Loucy (cell line): ENCODE data around the gene OR5P2.
"Not testable (repeated sequence)": the region's sequence is repeated elsewhere in the genome, so short reads cannot be mapped to it uniquely, and the experiment has no call there.

Source experiments
- H2AFZ ChIP-seq: fragments of 200-600 bp; sonication (generic); 2 replicates; pipeline ENCODE4 v1.6.0; 2016; ENCODE audit warnings: antibody characterized with exemption, mild to moderate bottlenecking, low read length, moderate library complexity
- H3F3A ChIP-seq: fragments of 200-600 bp; 2 replicates; pipeline ENCODE4 v1.6.0; 2016; ENCODE audit warnings: antibody characterized with exemption, low read depth, mild to moderate bottlenecking
- H3K27me3 ChIP-seq: fragments of 200-600 bp; sonication (generic); 2 replicates; pipeline ENCODE4 v1.6.1; 2014; ENCODE audit warnings: low read length, mild to moderate bottlenecking; ENCODE audit not compliant: insufficient read depth, poor library complexity, severe bottlenecking
- H3K36me3 ChIP-seq: fragments of 200-600 bp; sonication (generic); 2 replicates; pipeline ENCODE4 v1.6.1; 2016; ENCODE audit warnings: low read length; ENCODE audit not compliant: insufficient read depth
- H3K4me1 ChIP-seq: fragments of 200-600 bp; sonication (generic); 2 replicates; pipeline ENCODE4 v1.5.1; 2014; ENCODE audit warnings: low read length, mild to moderate bottlenecking; ENCODE audit not compliant: insufficient read depth, poor library complexity, severe bottlenecking
- H3K4me2 ChIP-seq: fragments of 200-600 bp; sonication (generic); 2 replicates; pipeline ENCODE4 v1.6.0; 2014; ENCODE audit warnings: antibody characterized with exemption, low read length, low read depth, mild to moderate bottlenecking; ENCODE audit not compliant: poor library complexity, severe bottlenecking
- H3K4me3 ChIP-seq: fragments of 200-600 bp; sonication (generic); 2 replicates; pipeline ENCODE4 v1.5.1; 2014; ENCODE audit warnings: low read length, mild to moderate bottlenecking, mixed read lengths; ENCODE audit not compliant: poor library complexity, severe bottlenecking
- H3K79me2 ChIP-seq: fragments of 200-600 bp; sonication (generic); 2 replicates; pipeline ENCODE4 v1.6.1; 2014; ENCODE audit warnings: low read length; ENCODE audit not compliant: insufficient read depth
- H3K9ac ChIP-seq: fragments of 200-600 bp; sonication (generic); 2 replicates; pipeline ENCODE4 v1.6.0; 2014; ENCODE audit warnings: mild to moderate bottlenecking, low read depth, low read length, moderate library complexity; ENCODE audit not compliant: poor library complexity, severe bottlenecking
- H3K9me2 ChIP-seq: fragments of 200-600 bp; sonication (generic); replicated peaks from 2 replicates; pipeline ENCODE4 v1.6.1; 2016; ENCODE audit warnings: low read depth, low read length, mixed read lengths
- H3K9me3 ChIP-seq: fragments of 200-600 bp; sonication (generic); 2 replicates; pipeline ENCODE4 v1.6.1; 2014; ENCODE audit warnings: mild to moderate bottlenecking, antibody characterized with exemption, low read length, low read depth; ENCODE audit not compliant: insufficient read depth
- H4K20me1 ChIP-seq: fragments of 200-600 bp; sonication (generic); 2 replicates; pipeline ENCODE4 v1.6.0; 2014; ENCODE audit warnings: antibody characterized with exemption, low read length, mild to moderate bottlenecking; ENCODE audit not compliant: insufficient read depth, poor library complexity, severe bottlenecking
- EZH2phosphoT487 ChIP-seq: fragments of 200-600 bp; IDR thresholded peaks from 2 replicates; pipeline ENCODE4 v1.6.1; 2018; ENCODE audit warnings: antibody characterized with exemption, mild to moderate bottlenecking, moderate library complexity, borderline replicate concordance
- TF ChIP-seq, protein P1 (sequence below): fragments of 200-600 bp; sonication (generic); conservative IDR thresholded peaks from 2 replicates; pipeline ENCODE4 v1.5.1; 2014; ENCODE audit warnings: mild to moderate bottlenecking, antibody characterized with exemption, low read length

The OR5P2 gene

GRCh38 chr11:7826324-7826723 is 29.6 kb upstream of the OR5P2 start:
- Histone ChIP-seq H3K4me1 (no peaks in the 10 kb centered on the region), H4K20me1 (no peaks in the 10 kb centered on the region), H3K27me3 (no peaks in the 10 kb centered on the region), H3F3A (no peaks in the 10 kb centered on the region), H3K36me3 (no peaks in the 10 kb centered on the region), H3K9ac (no peak overlapping the region), H3K4me2 (no peak overlapping the region), H3K4me3 (no peak overlapping the region), H3K79me2 (no peaks in the 10 kb centered on the region), H3K9me2 (no peaks in the 10 kb centered on the region), H3K9me3 (no peaks in the 10 kb centered on the region), H2AFZ (no peak overlapping the region)
- TF ChIP-seq, protein P1, sequence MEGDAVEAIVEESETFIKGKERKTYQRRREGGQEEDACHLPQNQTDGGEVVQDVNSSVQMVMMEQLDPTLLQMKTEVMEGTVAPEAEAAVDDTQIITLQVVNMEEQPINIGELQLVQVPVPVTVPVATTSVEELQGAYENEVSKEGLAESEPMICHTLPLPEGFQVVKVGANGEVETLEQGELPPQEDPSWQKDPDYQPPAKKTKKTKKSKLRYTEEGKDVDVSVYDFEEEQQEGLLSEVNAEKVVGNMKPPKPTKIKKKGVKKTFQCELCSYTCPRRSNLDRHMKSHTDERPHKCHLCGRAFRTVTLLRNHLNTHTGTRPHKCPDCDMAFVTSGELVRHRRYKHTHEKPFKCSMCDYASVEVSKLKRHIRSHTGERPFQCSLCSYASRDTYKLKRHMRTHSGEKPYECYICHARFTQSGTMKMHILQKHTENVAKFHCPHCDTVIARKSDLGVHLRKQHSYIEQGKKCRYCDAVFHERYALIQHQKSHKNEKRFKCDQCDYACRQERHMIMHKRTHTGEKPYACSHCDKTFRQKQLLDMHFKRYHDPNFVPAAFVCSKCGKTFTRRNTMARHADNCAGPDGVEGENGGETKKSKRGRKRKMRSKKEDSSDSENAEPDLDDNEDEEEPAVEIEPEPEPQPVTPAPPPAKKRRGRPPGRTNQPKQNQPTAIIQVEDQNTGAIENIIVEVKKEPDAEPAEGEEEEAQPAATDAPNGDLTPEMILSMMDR: no peak
- no peak for TF ChIP-seq EZH2phosphoT487

- H3K9me3 ChIP-seq, H3K9me2 ChIP-seq, H2AFZ ChIP-seq, H3K27me3 ChIP-seq, H4K20me1 ChIP-seq, H3K9ac ChIP-seq, H3K4me2 ChIP-seq, H3K36me3 ChIP-seq, H3K4me3 ChIP-seq, H3F3A ChIP-seq, H3K4me1 ChIP-seq, H3K79me2 ChIP-seq: not testable (repeated sequence)
These were observed 23.7 kb upstream of the OR5P2 start for GRCh38 chr11:7820417-7820816.

DNA sequence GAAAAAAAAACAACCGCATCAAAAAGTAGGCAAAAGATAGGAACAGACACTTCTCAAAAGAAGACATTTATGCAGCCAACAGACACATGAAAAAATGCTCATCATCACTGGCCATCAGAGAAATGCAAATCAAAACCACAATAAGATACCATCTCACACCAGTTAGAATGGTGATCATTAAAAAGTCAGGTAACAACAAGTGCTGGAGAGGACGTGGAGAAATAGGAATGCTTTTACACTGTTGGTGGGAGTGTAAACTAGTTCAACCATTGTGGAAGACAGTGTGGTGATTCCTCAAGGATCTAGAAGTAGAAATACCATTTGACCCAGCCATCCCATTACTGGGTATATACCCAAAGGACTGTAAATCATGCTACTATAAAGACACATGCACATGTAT is 18.2 kb upstream of the OR5P2 start:
- H3K4me2 ChIP-seq, H3K9me3 ChIP-seq, H3F3A ChIP-seq, H3K27me3 ChIP-seq, H2AFZ ChIP-seq, H3K4me3 ChIP-seq, H4K20me1 ChIP-seq, H3K79me2 ChIP-seq, H3K9me2 ChIP-seq, H3K4me1 ChIP-seq, H3K36me3 ChIP-seq, H3K9ac ChIP-seq: not testable (repeated sequence)

- not testable (repeated sequence) for H3K9ac ChIP-seq, H3K4me1 ChIP-seq, H3K79me2 ChIP-seq, H4K20me1 ChIP-seq, H3F3A ChIP-seq, H3K9me3 ChIP-seq, H3K4me3 ChIP-seq, H2AFZ ChIP-seq, H3K36me3 ChIP-seq, H3K4me2 ChIP-seq, H3K27me3 ChIP-seq, H3K9me2 ChIP-seq
These were observed 13.6 kb upstream of the OR5P2 start for GRCh38 chr11:7810301-7810700.

GRCh38 chr11:7793233-7793632 is 3.5 kb downstream of the OR5P2 start:
- Histone ChIP-seq H3K4me2 (no peak overlapping the region), H3K4me1 (no peaks in the 10 kb centered on the region), H3K9me3 (no peaks in the 10 kb centered on the region), H3K9ac (no peak overlapping the region), H3K27me3 (no peaks in the 10 kb centered on the region), H3F3A (no peaks in the 10 kb centered on the region), H4K20me1 (no peaks in the 10 kb centered on the region), H3K36me3 (no peaks in the 10 kb centered on the region), H3K79me2 (no peaks in the 10 kb centered on the region), H2AFZ (no peak overlapping the region), H3K9me2 (no peaks in the 10 kb centered on the region), H3K4me3 (no peak overlapping the region)
- TF ChIP-seq, protein P1: no peak
- TF ChIP-seq EZH2phosphoT487: no peak
